A549 (cell line): Measurements from ENCODE around the gene ZBTB38. TPM values are rescaled to one million over a fixed set of nuclear protein-coding genes. Genes with fewer than 3 reads are reported as not detected.
A peak's percentile ranks its signal among the peaks of the same experiment; 100 is the strongest.

ENCODE experiments used
- ATAC-seq, 2 experiments: fragments of 200-7000 bp in 1 of 2; fragments of >200 bp in 1 of 2; cut with Nextera tagmentation in 1 of 2; cut with Tn5 transposase in 1 of 2; 3 replicates each; pipeline versions ENCODE4 v1.8.0 to v1.9.1; 2018 to 2020; ENCODE audit warnings: mild to moderate bottlenecking in 1 of 2, moderate library complexity in 1 of 2
- CTCF ChIA-PET: fragments of 300-600 bp; sonication (Branson Sonifier 250); formaldehyde crosslinking; extraction: SDS; loops from one replicate; lab custom pipeline; 2021; ENCODE audit warnings: antibody characterized with exemption, inconsistent platforms; lab: Yijun Ruan, JAX
- POLR2A ChIA-PET: fragments of 350-600 bp; formaldehyde crosslinking; extraction: SDS; loops from one replicate; lab custom pipeline; 2021; ENCODE audit warnings: antibody characterized with exemption, inconsistent platforms; lab: Yijun Ruan, JAX
- DNase-seq, 2 experiments: peaks; one replicate each; pipeline versions ENCODE4 v3.0.0 to v3.0.0-alpha.2; 2011 to 2016; ENCODE audit warnings: low read depth in 1 of 2, low spot score in 1 of 2
- FAIRE-seq: peaks from 2 replicates; lab custom pipeline; 2011; peaks lifted over from hg19 to GRCh38; lab: Jason Lieb, UNC
- H3K27ac ChIP-seq, 2 experiments: fragments of >200 bp; sonication (Bioruptor Twin); formaldehyde crosslinking; 3 replicates each; pipeline ENCODE4 v1.5.1; 2016 to 2017
- H3K4me1 ChIP-seq: fragments of >200 bp; sonication (Bioruptor Twin); formaldehyde crosslinking; 3 replicates; pipeline ENCODE4 v1.6.1; 2016
- H3K4me2 ChIP-seq: fragments of >200 bp; sonication (Bioruptor Twin); formaldehyde crosslinking; 3 replicates; pipeline ENCODE4 v1.6.1; 2016
- H3K4me3 ChIP-seq: fragments of >200 bp; sonication (Bioruptor Twin); formaldehyde crosslinking; 3 replicates; pipeline ENCODE4 v1.5.1; 2016
- H3K9me3 ChIP-seq: fragments of >200 bp; sonication (Bioruptor Twin); formaldehyde crosslinking; 3 replicates; pipeline ENCODE4 v1.6.1; 2016
- BHLHE40 ChIP-seq: IDR thresholded peaks from 2 replicates; pipeline ENCODE4 v1.6.1; 2012; ENCODE audit warnings: low read depth, low read length, inconsistent platforms
- CBX2 ChIP-seq: fragments of 200-600 bp; sonication (generic); IDR thresholded peaks from 2 replicates; pipeline ENCODE4 v1.6.1; 2016; ENCODE audit warnings: low read depth, mild to moderate bottlenecking, borderline replicate concordance
- CBX8 ChIP-seq: fragments of 200-600 bp; sonication (generic); IDR thresholded peaks from 2 replicates; pipeline ENCODE4 v1.6.1; 2016
- CEBPB ChIP-seq, 2 experiments: fragments of >200 bp in 1 of 2; sonication (Bioruptor Twin) in 1 of 2; formaldehyde crosslinking in 1 of 2; IDR thresholded peaks; 2 replicates each; pipeline ENCODE4 v1.6.1; 2012 to 2016
- CHD4 ChIP-seq: fragments of 200-600 bp; sonication (generic); IDR thresholded peaks from 2 replicates; pipeline ENCODE4 v1.6.1; 2016; ENCODE audit warnings: antibody characterized with exemption, mild to moderate bottlenecking, borderline replicate concordance
- FOSB ChIP-seq: fragments of 250-450 bp; sonication (Bioruptor Pico); IDR thresholded peaks from 2 replicates; pipeline ENCODE4 v1.5.0; 2020; ENCODE audit warnings: mild to moderate bottlenecking, moderate library complexity
- GATA3 ChIP-seq: IDR thresholded peaks from 2 replicates; pipeline ENCODE4 v1.6.1; 2012; ENCODE audit warnings: borderline replicate concordance
- HOXA7 ChIP-seq: fragments of 250-450 bp; sonication (Bioruptor Pico); IDR thresholded peaks from 2 replicates; pipeline ENCODE4 v1.5.0; 2020; ENCODE audit warnings: mild to moderate bottlenecking, moderate library complexity
- HOXB13 ChIP-seq: fragments of 250-450 bp; sonication (Bioruptor Pico); IDR thresholded peaks from 2 replicates; pipeline ENCODE4 v1.5.0; 2020; ENCODE audit warnings: low read depth, mild to moderate bottlenecking, moderate library complexity
- JUNB ChIP-seq: fragments of >200 bp; sonication (Bioruptor Twin); formaldehyde crosslinking; IDR thresholded peaks from 2 replicates; pipeline ENCODE4 v1.6.1; 2016
- KDM1A ChIP-seq: fragments of 200-600 bp; sonication (generic); IDR thresholded peaks from 2 replicates; pipeline ENCODE4 v1.6.1; 2016; ENCODE audit warnings: low read depth, mild to moderate bottlenecking
- KDM5A ChIP-seq: fragments of 200-600 bp; sonication (generic); IDR thresholded peaks from 2 replicates; pipeline ENCODE4 v1.6.1; 2016; ENCODE audit warnings: antibody characterized with exemption, mild to moderate bottlenecking
- MAZ ChIP-seq: fragments of 150-350 bp; IDR thresholded peaks from 2 replicates; pipeline ENCODE4 v1.6.1; 2014; ENCODE audit warnings: antibody characterized with exemption, low read depth, low read length, borderline replicate concordance
- NFE2L2 ChIP-seq: fragments of 150-350 bp; conservative IDR thresholded peaks from 2 replicates; pipeline ENCODE4 v1.6.1; 2014; ENCODE audit warnings: low read length
- RARB ChIP-seq: fragments of 250-450 bp; sonication (Bioruptor Pico); IDR thresholded peaks from 2 replicates; pipeline ENCODE4 v1.8.0; 2021; ENCODE audit warnings: mild to moderate bottlenecking, moderate library complexity
- RFX5 ChIP-seq: fragments of 450-650 bp; IDR thresholded peaks from 2 replicates; pipeline ENCODE4 v1.7.1; 2014; ENCODE audit warnings: antibody characterized with exemption, mild to moderate bottlenecking, moderate library complexity
- RNF2 ChIP-seq: fragments of 200-600 bp; sonication (generic); IDR thresholded peaks from 2 replicates; pipeline ENCODE4 v1.6.1; 2016; ENCODE audit warnings: low read depth, mild to moderate bottlenecking, antibody characterized with exemption, moderate library complexity, borderline replicate concordance
- TP53 ChIP-seq: fragments of 250-450 bp; sonication (Bioruptor Pico); IDR thresholded peaks from 2 replicates; pipeline ENCODE4 v1.5.0; 2021; ENCODE audit warnings: mild to moderate bottlenecking, moderate library complexity
- ZSCAN20 ChIP-seq: fragments of 250-450 bp; sonication (Bioruptor Pico); IDR thresholded peaks from 2 replicates; pipeline ENCODE4 v1.8.0; 2022; ENCODE audit warnings: mild to moderate bottlenecking, moderate library complexity
- WGBS: methylation state at CpG from one replicate; pipeline ENCODE4 v1.1.6; 2017; ENCODE audit errors: missing lambda C conversion rate; 5-methylcytosine and 5-hydroxymethylcytosine counted together
- polyA plus RNA-seq, 4 experiments: library from polyadenylated mRNA; depleted of rRNA in 3 of 4; stranded (reverse); fragments of >200 nt; fragmentation: RNase III in 1 of 4; extraction: RNeasy Plus Mini Kit Qiagen cat#74134 plus additional on column Dnase treatment in 1 of 4; gene quantifications; 2 replicates in 3 of 4; 3 replicates in 1 of 4; pipeline ENCODE4 v1.2.3, GENCODE V29; 2011 to 2017
- TF ChIP-seq, protein P1 (sequence below): fragments of 450-650 bp; IDR thresholded peaks from 2 replicates; pipeline ENCODE4 v1.6.1; 2014; ENCODE audit warnings: antibody characterized with exemption
- TF ChIP-seq, protein P2 (sequence below): fragments of 250-450 bp; sonication (Bioruptor Pico); IDR thresholded peaks from 2 replicates; pipeline ENCODE4 v1.5.0; 2020; ENCODE audit warnings: low read depth, mild to moderate bottlenecking, moderate library complexity
- TF ChIP-seq, protein P3 (sequence below): fragments of 200-600 bp; sonication (generic); IDR thresholded peaks from 2 replicates; pipeline ENCODE4 v1.6.1; 2016; ENCODE audit warnings: antibody characterized with exemption, mild to moderate bottlenecking, moderate library complexity
- TF ChIP-seq, protein P4 (sequence below): fragments of >200 bp; sonication (Bioruptor Twin); formaldehyde crosslinking; IDR thresholded peaks from 2 replicates; pipeline ENCODE4 v1.6.1; 2016
- TF ChIP-seq, protein P5 (sequence below): fragments of >200 bp; sonication (Bioruptor Twin); formaldehyde crosslinking; IDR thresholded peaks from 3 replicates; pipeline ENCODE4 v1.6.1; 2016
- TF ChIP-seq, protein P6 (sequence below): fragments of 150-350 bp; IDR thresholded peaks from 2 replicates; pipeline ENCODE4 v1.6.1; 2014; ENCODE audit warnings: low read depth, mild to moderate bottlenecking, low read length
- TF ChIP-seq, protein P7 (sequence below): IDR thresholded peaks from 2 replicates; pipeline ENCODE4 v1.6.1; 2012

Gene ZBTB38
- polyA plus RNA-seq, 2 of the 4 experiments (the other 2 are of a cell fraction) = 72.0 to 110 TPM

DNA sequence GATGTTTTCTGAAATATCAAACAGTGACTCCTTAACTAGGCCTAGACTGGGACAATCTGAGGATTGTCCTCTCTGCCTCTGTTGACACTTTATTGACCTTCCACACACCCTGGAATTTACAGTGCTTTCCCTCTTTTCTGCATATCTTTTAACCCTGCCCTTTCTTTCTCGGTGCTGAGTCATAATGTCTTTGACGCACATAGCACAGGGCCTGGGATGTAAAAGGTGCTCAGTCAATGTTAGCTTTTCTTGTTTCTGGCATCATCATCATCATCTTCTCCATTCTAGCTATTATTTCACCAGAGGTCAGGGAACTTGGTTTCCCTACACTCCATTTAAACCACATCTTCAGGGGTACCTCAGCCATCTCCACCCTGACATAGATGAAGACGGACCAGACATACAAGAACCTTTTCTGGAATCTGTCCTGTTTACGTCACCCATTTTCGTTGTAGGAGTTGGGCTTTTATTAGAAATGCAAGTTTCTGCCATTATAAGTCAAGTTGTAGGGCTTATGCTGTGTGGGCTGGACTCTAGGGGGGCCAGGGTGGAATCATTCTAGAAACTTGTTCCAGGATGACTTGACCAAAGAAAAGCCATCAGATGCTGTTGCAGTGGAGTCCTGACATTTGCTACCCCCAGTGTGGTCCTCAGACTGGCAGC lies 46.6 kb downstream of the ZBTB38 start (continued):
- TF ChIP-seq, protein P1, sequence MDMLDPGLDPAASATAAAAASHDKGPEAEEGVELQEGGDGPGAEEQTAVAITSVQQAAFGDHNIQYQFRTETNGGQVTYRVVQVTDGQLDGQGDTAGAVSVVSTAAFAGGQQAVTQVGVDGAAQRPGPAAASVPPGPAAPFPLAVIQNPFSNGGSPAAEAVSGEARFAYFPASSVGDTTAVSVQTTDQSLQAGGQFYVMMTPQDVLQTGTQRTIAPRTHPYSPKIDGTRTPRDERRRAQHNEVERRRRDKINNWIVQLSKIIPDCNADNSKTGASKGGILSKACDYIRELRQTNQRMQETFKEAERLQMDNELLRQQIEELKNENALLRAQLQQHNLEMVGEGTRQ = no peak
- TF ChIP-seq TP53 (CRISPR knock-in tag) = peak; percentile 55
- TF ChIP-seq RARB = peak; percentile 97
- TF ChIP-seq, protein P2, sequence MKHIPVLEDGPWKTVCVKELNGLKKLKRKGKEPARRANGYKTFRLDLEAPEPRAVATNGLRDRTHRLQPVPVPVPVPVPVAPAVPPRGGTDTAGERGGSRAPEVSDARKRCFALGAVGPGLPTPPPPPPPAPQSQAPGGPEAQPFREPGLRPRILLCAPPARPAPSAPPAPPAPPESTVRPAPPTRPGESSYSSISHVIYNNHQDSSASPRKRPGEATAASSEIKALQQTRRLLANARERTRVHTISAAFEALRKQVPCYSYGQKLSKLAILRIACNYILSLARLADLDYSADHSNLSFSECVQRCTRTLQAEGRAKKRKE (CRISPR knock-in tag) = peak; percentile 91
- TF ChIP-seq KDM5A = no peak
- TF ChIP-seq NFE2L2 = peak; percentile 82
- TF ChIP-seq, protein P3, sequence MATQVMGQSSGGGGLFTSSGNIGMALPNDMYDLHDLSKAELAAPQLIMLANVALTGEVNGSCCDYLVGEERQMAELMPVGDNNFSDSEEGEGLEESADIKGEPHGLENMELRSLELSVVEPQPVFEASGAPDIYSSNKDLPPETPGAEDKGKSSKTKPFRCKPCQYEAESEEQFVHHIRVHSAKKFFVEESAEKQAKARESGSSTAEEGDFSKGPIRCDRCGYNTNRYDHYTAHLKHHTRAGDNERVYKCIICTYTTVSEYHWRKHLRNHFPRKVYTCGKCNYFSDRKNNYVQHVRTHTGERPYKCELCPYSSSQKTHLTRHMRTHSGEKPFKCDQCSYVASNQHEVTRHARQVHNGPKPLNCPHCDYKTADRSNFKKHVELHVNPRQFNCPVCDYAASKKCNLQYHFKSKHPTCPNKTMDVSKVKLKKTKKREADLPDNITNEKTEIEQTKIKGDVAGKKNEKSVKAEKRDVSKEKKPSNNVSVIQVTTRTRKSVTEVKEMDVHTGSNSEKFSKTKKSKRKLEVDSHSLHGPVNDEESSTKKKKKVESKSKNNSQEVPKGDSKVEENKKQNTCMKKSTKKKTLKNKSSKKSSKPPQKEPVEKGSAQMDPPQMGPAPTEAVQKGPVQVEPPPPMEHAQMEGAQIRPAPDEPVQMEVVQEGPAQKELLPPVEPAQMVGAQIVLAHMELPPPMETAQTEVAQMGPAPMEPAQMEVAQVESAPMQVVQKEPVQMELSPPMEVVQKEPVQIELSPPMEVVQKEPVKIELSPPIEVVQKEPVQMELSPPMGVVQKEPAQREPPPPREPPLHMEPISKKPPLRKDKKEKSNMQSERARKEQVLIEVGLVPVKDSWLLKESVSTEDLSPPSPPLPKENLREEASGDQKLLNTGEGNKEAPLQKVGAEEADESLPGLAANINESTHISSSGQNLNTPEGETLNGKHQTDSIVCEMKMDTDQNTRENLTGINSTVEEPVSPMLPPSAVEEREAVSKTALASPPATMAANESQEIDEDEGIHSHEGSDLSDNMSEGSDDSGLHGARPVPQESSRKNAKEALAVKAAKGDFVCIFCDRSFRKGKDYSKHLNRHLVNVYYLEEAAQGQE = no peak
- peak in 1 of 2 experiments; percentile 77; a peak in 2 of 4 replicates for TF ChIP-seq CEBPB (IDR thresholded peaks at IDR 0.05)
- peak; percentile 88 for TF ChIP-seq JUNB
- TF ChIP-seq BHLHE40 = no peak
- TF ChIP-seq CHD4 = no peak
- no peak for TF ChIP-seq CBX8
- TF ChIP-seq GATA3 = peak; percentile 98
- TF ChIP-seq ZSCAN20 (CRISPR knock-in tag) = peak; percentile 94
- TF ChIP-seq CBX2 = no peak
- TF ChIP-seq, protein P4, sequence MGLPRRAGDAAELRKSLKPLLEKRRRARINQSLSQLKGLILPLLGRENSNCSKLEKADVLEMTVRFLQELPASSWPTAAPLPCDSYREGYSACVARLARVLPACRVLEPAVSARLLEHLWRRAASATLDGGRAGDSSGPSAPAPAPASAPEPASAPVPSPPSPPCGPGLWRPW = no peak
- no peak for TF ChIP-seq RFX5
- no peak for TF ChIP-seq RNF2
- TF ChIP-seq, protein P5, sequence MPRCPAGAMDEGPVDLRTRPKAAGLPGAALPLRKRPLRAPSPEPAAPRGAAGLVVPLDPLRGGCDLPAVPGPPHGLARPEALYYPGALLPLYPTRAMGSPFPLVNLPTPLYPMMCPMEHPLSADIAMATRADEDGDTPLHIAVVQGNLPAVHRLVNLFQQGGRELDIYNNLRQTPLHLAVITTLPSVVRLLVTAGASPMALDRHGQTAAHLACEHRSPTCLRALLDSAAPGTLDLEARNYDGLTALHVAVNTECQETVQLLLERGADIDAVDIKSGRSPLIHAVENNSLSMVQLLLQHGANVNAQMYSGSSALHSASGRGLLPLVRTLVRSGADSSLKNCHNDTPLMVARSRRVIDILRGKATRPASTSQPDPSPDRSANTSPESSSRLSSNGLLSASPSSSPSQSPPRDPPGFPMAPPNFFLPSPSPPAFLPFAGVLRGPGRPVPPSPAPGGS = peak; percentile 84; the same call in 2 of the 3 replicates
- peak; percentile 96 for TF ChIP-seq HOXB13
- TF ChIP-seq KDM1A = no peak
- TF ChIP-seq, all 56 proteins: peak for 29

DNA sequence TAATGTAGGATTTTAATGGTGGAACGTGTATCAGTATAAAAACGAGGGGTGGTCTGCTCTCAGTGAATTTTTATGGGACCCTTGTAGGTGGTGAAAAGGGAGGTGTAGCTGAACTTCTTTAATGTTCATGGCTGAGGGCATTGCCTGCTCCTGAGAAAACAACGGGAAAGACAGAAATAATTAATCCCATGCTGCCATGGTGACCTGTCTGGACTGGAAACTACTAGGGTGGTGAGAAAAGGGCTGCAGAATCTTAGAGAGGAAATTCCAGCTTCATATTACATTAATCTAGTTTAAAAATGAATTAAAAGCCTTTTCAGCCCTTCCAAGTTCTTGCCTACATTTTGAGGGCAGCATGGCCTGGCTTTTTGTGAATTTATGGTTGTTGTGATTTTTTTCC lies 47.6 kb downstream of the ZBTB38 start:
- TF ChIP-seq CBX8 = no peak
- TF ChIP-seq RFX5 = no peak
- TF ChIP-seq MAZ = no peak
- TF ChIP-seq JUNB = no peak
- TF ChIP-seq, protein P6, sequence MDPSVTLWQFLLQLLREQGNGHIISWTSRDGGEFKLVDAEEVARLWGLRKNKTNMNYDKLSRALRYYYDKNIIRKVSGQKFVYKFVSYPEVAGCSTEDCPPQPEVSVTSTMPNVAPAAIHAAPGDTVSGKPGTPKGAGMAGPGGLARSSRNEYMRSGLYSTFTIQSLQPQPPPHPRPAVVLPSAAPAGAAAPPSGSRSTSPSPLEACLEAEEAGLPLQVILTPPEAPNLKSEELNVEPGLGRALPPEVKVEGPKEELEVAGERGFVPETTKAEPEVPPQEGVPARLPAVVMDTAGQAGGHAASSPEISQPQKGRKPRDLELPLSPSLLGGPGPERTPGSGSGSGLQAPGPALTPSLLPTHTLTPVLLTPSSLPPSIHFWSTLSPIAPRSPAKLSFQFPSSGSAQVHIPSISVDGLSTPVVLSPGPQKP = no peak
- TF ChIP-seq, protein P1 = no peak
- no peak for TF ChIP-seq FOSB (CRISPR knock-in tag)
- no peak for TF ChIP-seq HOXA7 (CRISPR knock-in tag)
- TF ChIP-seq, protein P7, sequence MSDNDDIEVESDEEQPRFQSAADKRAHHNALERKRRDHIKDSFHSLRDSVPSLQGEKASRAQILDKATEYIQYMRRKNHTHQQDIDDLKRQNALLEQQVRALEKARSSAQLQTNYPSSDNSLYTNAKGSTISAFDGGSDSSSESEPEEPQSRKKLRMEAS = no peak
- Histone ChIP-seq H3K4me2 (peak overlapping the region; percentile 86; the same call in 2 of the 3 replicates), H3K4me1 (peaks cover 76% of the 10 kb centered on the region), H3K4me3 (no peak overlapping the region), H3K9me3 (peaks cover 6% of the 10 kb centered on the region; the same call in 2 of the 3 replicates), H3K27ac (peak overlapping the region; percentile 99 to 100)
- CTCF ChIA-PET = interaction anchor here (1.4 to 2.3 kb wide), 4 partner anchors 12 to 104 kb away, joined by 5 to 9 read pairs (median 6); no protein-coding TSS in a partner anchor
- WGBS = 70% methylated on average over 3 of the region's 3 CpGs
- DNase-seq (no peak), ATAC-seq (no peak), FAIRE-seq (no peak)
- POLR2A ChIA-PET = no interaction called here
